ENCODE measurements around the gene LDHAL6B. TPM values are rescaled to one million over a fixed set of nuclear protein-coding genes. Genes with fewer than 3 reads are reported as not detected.

LDHAL6B gene
- total RNA-seq, 2 donors from 2014 or later = not detected

- H3K4me3 ChIP-seq = no peak overlapping the region
- no peak for ATAC-seq
- H3K27ac ChIP-seq = no peak overlapping the region
- intact Hi-C loops (cut with DNase I) = no loop called here
- 89 to 94% methylated on average over 11 to 13 of the region's 13 CpGs for WGBS, 2 donors
- no peaks in the 10 kb centered on the region for H3K36me3 ChIP-seq (replicated peaks in 1 of 2; ENCODE audit: insufficient read depth in 1 of 2, low read depth in 2 of 2)
- TF ChIP-seq POLR2A (IDR thresholded peaks at IDR 0.05) (no peak), CTCF (IDR thresholded peaks at IDR 0.05) (no peak)
- H3K4me1 ChIP-seq = peaks cover 1% of the 10 kb centered on the region
- DNase-seq = no peak
- H3K27me3 ChIP-seq = no peaks in the 10 kb centered on the region
- H3K9me3 ChIP-seq = no peaks in the 10 kb centered on the region
Measured at GRCh38 chr15:59250249-59250648, 43.6 kb downstream of the LDHAL6B start.

GRCh38 chr15:59251001-59251845, 44.6 kb downstream of the LDHAL6B start:
- no peak for TF ChIP-seq POLR2A (IDR thresholded peaks at IDR 0.05)
- no peak for TF ChIP-seq CTCF (IDR thresholded peaks at IDR 0.05)
- Histone ChIP-seq H3K27ac (no peak overlapping the region), H3K9me3 (no peaks in the 10 kb centered on the region), H3K27me3 (no peaks in the 10 kb centered on the region), H3K36me3 (replicated peaks in 1 of 2; ENCODE audit: insufficient read depth in 1 of 2, low read depth in 2 of 2) (no peaks in the 10 kb centered on the region), H3K4me3 (no peak overlapping the region), H3K4me1 (peaks cover 8% of the 10 kb centered on the region)
- 67 to 79% methylated on average over 7 of the region's 7 CpGs for WGBS, 2 donors
- intact Hi-C loops (cut with DNase I) = no loop called here
- DNase-seq (no peak), ATAC-seq (no peak)

- Histone ChIP-seq H3K27ac (no peak overlapping the region), H3K4me1 (peaks cover 8% of the 10 kb centered on the region), H3K9me3 (no peaks in the 10 kb centered on the region), H3K27me3 (no peaks in the 10 kb centered on the region), H3K36me3 (replicated peaks in 1 of 2; ENCODE audit: insufficient read depth in 1 of 2, low read depth in 2 of 2) (no peaks in the 10 kb centered on the region), H3K4me3 (no peak overlapping the region)
- no peak for DNase-seq
- no peak for TF ChIP-seq POLR2A (IDR thresholded peaks at IDR 0.05)
- no peak for TF ChIP-seq CTCF (IDR thresholded peaks at IDR 0.05)
- intact Hi-C loops (cut with DNase I) = no loop called here
- WGBS, 2 donors = 97 to 98% methylated on average over 5 of the region's 5 CpGs
- ATAC-seq = no peak
Measured at GRCh38 chr15:59252137-59252536, 45.5 kb downstream of the LDHAL6B start.

- ATAC-seq (peak; percentile 91), DNase-seq (peak in 3 of 4 donors; percentile 25 to 59 (median 36))
- Histone ChIP-seq H3K9me3 (no peaks in the 10 kb centered on the region), H3K4me3 (no peak overlapping the region), H3K27ac (peak overlapping the region in 3 of 4 donors; percentile 45 to 71 (median 56)), H3K4me1 (peaks cover 8% of the 10 kb centered on the region), H3K27me3 (no peaks in the 10 kb centered on the region), H3K36me3 (replicated peaks in 1 of 2; ENCODE audit: insufficient read depth in 1 of 2, low read depth in 2 of 2) (peaks cover 0 to 2% of the 10 kb centered on the region in 2 donors)
- intact Hi-C loops (cut with DNase I) = no loop called here
- 43 to 62% methylated on average over 7 of the region's 7 CpGs for WGBS, 2 donors
- TF ChIP-seq POLR2A (IDR thresholded peaks at IDR 0.05) (no peak), CTCF (IDR thresholded peaks at IDR 0.05) (no peak)
Measured at GRCh38 chr15:59255680-59256336, 49.2 kb downstream of the LDHAL6B start.

All from body of pancreas (tissue), 4 donors.